HepG2 (cell line): ENCODE data around the gene PDE4D. TPM values are rescaled to one million over a fixed set of nuclear protein-coding genes. Genes with fewer than 3 reads are reported as not detected.

Experiments used
- ATAC-seq: fragments of 200-7000 bp; cut with Tn5 transposase; 3 replicates; pipeline ENCODE4 v1.9.1; 2020; ENCODE audit warnings: mild to moderate bottlenecking, moderate library complexity
- BruUV-seq: library from RNA; stranded (reverse); fragments of 400-500 nt; replicated peaks from 2 replicates; lab custom pipeline; 2021; lab: Mats Ljungman, UMichigan
- CTCF ChIA-PET: fragments of 300-600 bp; formaldehyde crosslinking; extraction: SDS; loops from one replicate; lab custom pipeline; 2021; ENCODE audit warnings: low total read pairs, inconsistent platforms, low intra/inter-chr PET ratio; lab: Yijun Ruan, JAX
- POLR2A ChIA-PET: fragments of 350-600 bp; sonication (Branson Sonifier 250); formaldehyde crosslinking; loops from one replicate; lab custom pipeline; 2020; ENCODE audit warnings: antibody characterized with exemption, inconsistent platforms; lab: Yijun Ruan, JAX
- DNase-seq: peaks from one replicate; pipeline ENCODE4 v3.0.0-alpha.2; 2015; ENCODE audit warnings: low spot score
- FAIRE-seq: peaks from 3 replicates; lab custom pipeline; 2011; peaks lifted over from hg19 to GRCh38; lab: Jason Lieb, UNC
- H2AFZ ChIP-seq: one replicate; pipeline ENCODE4 v1.6.1; 2011; ENCODE audit warnings: low read length, inconsistent platforms
- H3K27ac ChIP-seq: fragments of 300-600 bp; 3 replicates; pipeline ENCODE4 v1.8.0; 2011; ENCODE audit warnings: mixed run types, mild to moderate bottlenecking, mixed read lengths, low read length, inconsistent platforms; ENCODE audit not compliant: insufficient read depth; ENCODE audit errors: extremely low read length
- H3K27me3 ChIP-seq, 2 experiments: fragments of 200-600 bp in 1 of 2; 2 replicates in 1 of 2; 3 replicates in 1 of 2; pipeline versions ENCODE4 v1.6.0 to v1.8.0; 2011; ENCODE audit warnings: low read length in 2 of 2, mild to moderate bottlenecking in 2 of 2, moderate library complexity in 2 of 2, inconsistent platforms in 1 of 2; ENCODE audit not compliant: insufficient read depth in 2 of 2, control insufficient read depth in 1 of 2
- H3K36me3 ChIP-seq, 2 experiments: fragments of 200-600 bp in 1 of 2; replicated peaks in 1 of 2; 2 replicates in 1 of 2; 3 replicates in 1 of 2; pipeline versions ENCODE4 v1.5.1 to v1.8.0; 2011; ENCODE audit warnings: low read length in 2 of 2, inconsistent platforms in 1 of 2; ENCODE audit not compliant: insufficient read depth in 2 of 2, control insufficient read depth in 1 of 2
- H3K4me1 ChIP-seq: 2 replicates; pipeline ENCODE4 v1.5.1; 2012; ENCODE audit warnings: low read length, inconsistent platforms; ENCODE audit not compliant: insufficient read depth
- H3K4me2 ChIP-seq: 2 replicates; pipeline ENCODE4 v1.6.0; 2011; ENCODE audit warnings: low read depth, low read length, inconsistent platforms
- H3K4me3 ChIP-seq, 3 experiments: fragments of 200-600 bp in 1 of 3; sonication (generic), shearing (Covaris generic) in 1 of 3; replicated peaks in 1 of 3; 2 replicates each; pipeline ENCODE4 v1.5.1; 2011 to 2016; ENCODE audit warnings: low read length in 3 of 3, inconsistent platforms in 2 of 3, low read depth in 2 of 3, mild to moderate bottlenecking in 2 of 3, control low read depth in 1 of 3, mixed read lengths in 1 of 3; ENCODE audit not compliant: insufficient read depth in 1 of 3
- H3K79me2 ChIP-seq: one replicate; pipeline ENCODE4 v1.6.1; 2011; ENCODE audit warnings: low read length, inconsistent platforms; ENCODE audit not compliant: insufficient read depth
- H3K9ac ChIP-seq: 2 replicates; pipeline ENCODE4 v1.6.0; 2011; ENCODE audit warnings: mild to moderate bottlenecking, low read depth, low read length, inconsistent platforms; ENCODE audit not compliant: insufficient read depth
- H3K9me3 ChIP-seq: 2 replicates; pipeline ENCODE4 v1.5.1; 2012; ENCODE audit warnings: mild to moderate bottlenecking, low read length
- H4K20me1 ChIP-seq: 2 replicates; pipeline ENCODE4 v1.6.0; 2011; ENCODE audit warnings: inconsistent platforms, mild to moderate bottlenecking, low read length, moderate library complexity; ENCODE audit not compliant: insufficient read depth
- DMTF1 ChIP-seq: sonication (generic); formaldehyde crosslinking; IDR thresholded peaks from 2 replicates; pipeline ENCODE4 v1.4.0; 2020; ENCODE audit warnings: mild to moderate bottlenecking, missing genetic modification reagents
- NPAS2 ChIP-seq: sonication (generic); formaldehyde crosslinking; IDR thresholded peaks from 2 replicates; pipeline ENCODE4 v1.8.0; 2022; ENCODE audit warnings: mild to moderate bottlenecking, missing genetic modification reagents, borderline replicate concordance
- PAF1 ChIP-seq: IDR thresholded peaks from 2 replicates; pipeline ENCODE4 v1.6.1; 2016; ENCODE audit warnings: missing genetic modification reagents, missing compliant biosample characterization
- PRDM10 ChIP-seq: sonication (generic); formaldehyde crosslinking; IDR thresholded peaks from 2 replicates; pipeline ENCODE4 v1.4.0; 2020; ENCODE audit warnings: low read depth, missing genetic modification reagents
- ZNF777 ChIP-seq: sonication (generic); formaldehyde crosslinking; IDR thresholded peaks from 2 replicates; pipeline ENCODE4 v1.4.0; 2020; ENCODE audit warnings: missing genetic modification reagents
- WGBS: methylation state at CpG from one replicate; pipeline ENCODE4 v1.1.6; 2017; ENCODE audit warnings: low lambda C conversion rate; 5-methylcytosine and 5-hydroxymethylcytosine counted together
- in situ Hi-C: cut with HindIII; loops from 2 replicates; pipeline ENCODE4 v1.10.0; 2017; ENCODE audit warnings: low pct_unique_long_range_greater_than_20kb; ENCODE audit not compliant: extremely low pct_ligation_motif_present
- intact Hi-C: fragments of 100-400 bp; cut with micrococcal nuclease; formaldehyde crosslinking; loops from one replicate; pipeline ENCODE4 v1.10.0; 2022; ENCODE audit not compliant: unreplicated experiment
- polyA plus RNA-seq, 8 experiments: library from polyadenylated mRNA; depleted of rRNA in 3 of 8; stranded (reverse) in 7 of 8; unstranded in 1 of 8; fragments of >200 nt; fragmentation: Illumina TruSeq in 4 of 8; extraction: Trizol in 4 of 8; gene quantifications; 2 replicates each; pipeline versions ENCODE4 v1.2.1 to v1.2.3, GENCODE V29; 2011 to 2016; ENCODE audit warnings: low read depth in 4 of 8, missing spikeins in 1 of 8, mixed read lengths in 1 of 8; ENCODE audit not compliant: insufficient read depth in 1 of 8
- total RNA-seq, 5 experiments: library from RNA; depleted of rRNA; stranded (reverse); fragments of >200 nt; fragmentation: Illumina TruSeq; extraction: Trizol; gene quantifications; 2 replicates each; pipeline ENCODE4 v1.2.3, GENCODE V29; 2016; ENCODE audit warnings: low read depth in 1 of 5

Gene PDE4D
- total and polyA plus RNA-seq, 2 of the 13 experiments (the other 11 are each of a cell fraction or from before 2014, with no cell fraction given), result 7.0 to 12.2 TPM

GRCh38 chr5:59049095-59049494 is 844.4 kb downstream of the PDE4D start:
- WGBS, result 8% methylated on average over 2 of the region's 2 CpGs
- H3K9me3 ChIP-seq, result no peaks in the 10 kb centered on the region
- ChIA-PET POLR2A (no interaction called here), CTCF (no interaction called here)
- no peak overlapping the region for H3K4me3 ChIP-seq
- no peak overlapping the region for H3K27ac ChIP-seq
- no peaks in the 10 kb centered on the region for H3K4me1 ChIP-seq
- FAIRE-seq, result no peak
- ATAC-seq, result no peak
- DNase-seq, result no peak
- TF ChIP-seq DMTF1 (CRISPR knock-in tag) (no peak), NPAS2 (no peak), ZNF777 (no peak), PRDM10 (CRISPR knock-in tag) (no peak), PAF1 (CRISPR knock-in tag) (no peak)
- H3K36me3 ChIP-seq, result no peaks in the 10 kb centered on the region
- no peak overlapping the region for H2AFZ ChIP-seq
- no peak overlapping the region for H3K4me2 ChIP-seq
- H3K27me3 ChIP-seq, result no peaks in the 10 kb centered on the region
- no peaks in the 10 kb centered on the region for H4K20me1 ChIP-seq
- no peak overlapping the region for H3K9ac ChIP-seq
- no TSS peak for BruUV-seq
- H3K79me2 ChIP-seq, result no peaks in the 10 kb centered on the region
- intact Hi-C loops (no loop called here), in situ Hi-C loops (no loop called here)
